H1 (cell line): ENCODE results near the gene ERCC3. TPM values are rescaled to one million over a fixed set of nuclear protein-coding genes. Genes with fewer than 3 reads are reported as not detected.

ENCODE experiments used
- ASH2L ChIP-seq: fragments of 200-600, 300-600 bp; sonication (generic); IDR thresholded peaks from one replicate; pipeline ENCODE4 v1.7.1; 2017; ENCODE audit warnings: low read length
- CREB1 ChIP-seq: IDR thresholded peaks from 2 replicates; pipeline ENCODE4 v1.6.1; 2012; ENCODE audit warnings: inconsistent platforms
- E2F6 ChIP-seq: IDR thresholded peaks from 2 replicates; pipeline ENCODE4 v1.6.1; 2012; ENCODE audit warnings: inconsistent platforms
- EGR1 ChIP-seq: IDR thresholded peaks from 2 replicates; pipeline ENCODE4 v1.6.1; 2011; ENCODE audit warnings: low read depth, low read length, borderline replicate concordance
- GTF2F1 ChIP-seq: IDR thresholded peaks from 2 replicates; pipeline ENCODE4 v1.6.1; 2012; ENCODE audit warnings: low read depth, low read length, improper control_type of control experiment, borderline replicate concordance
- HDAC6 ChIP-seq: IDR thresholded peaks from one replicate; pipeline ENCODE4 v1.7.1; 2012; ENCODE audit warnings: low read depth, mild to moderate bottlenecking, inconsistent platforms, low read length, moderate library complexity
- RBBP5 ChIP-seq: IDR thresholded peaks from 2 replicates; pipeline ENCODE4 v1.7.1; 2012; ENCODE audit warnings: low read depth, mild to moderate bottlenecking, inconsistent platforms, low read length, moderate library complexity, borderline replicate concordance
- SIN3A ChIP-seq, 2 experiments: IDR thresholded peaks in 1 of 2; conservative IDR thresholded peaks in 1 of 2; 2 replicates each; pipeline ENCODE4 v1.6.1; 2011 to 2012; ENCODE audit warnings: low read length in 2 of 2, improper control_type of control experiment in 1 of 2, low read depth in 1 of 2, mild to moderate bottlenecking in 1 of 2
- SUZ12 ChIP-seq: fragments of 200-600 bp; sonication (generic); IDR thresholded peaks from 2 replicates; pipeline ENCODE4 v1.6.1; 2012; ENCODE audit warnings: mild to moderate bottlenecking, inconsistent platforms, low read length, moderate library complexity, mixed read lengths
- TCF12 ChIP-seq: IDR thresholded peaks from 2 replicates; pipeline ENCODE4 v1.6.1; 2011; ENCODE audit warnings: low read depth, mild to moderate bottlenecking, low read length
- polyA plus RNA-seq, 7 experiments: library from polyadenylated mRNA; depleted of rRNA in 3 of 7; stranded (reverse) in 5 of 7; unstranded in 2 of 7; fragments of >200 nt in 5 of 7; fragments of 200-250 nt in 2 of 7; gene quantifications; 1 replicate in 5 of 7; 2 replicates in 1 of 7; 4 replicates in 1 of 7; pipeline versions ENCODE4 v1.2.1 to v1.2.3, GENCODE V29; 2011 to 2013; ENCODE audit warnings: missing spikeins in 2 of 7, mixed read lengths in 2 of 7
- total RNA-seq: library from RNA; stranded (reverse); fragmentation: NEBNext Ultra II Directional; extraction: Animal tissue kit (Norgen Biotek cat#: 25700); gene quantifications from 2 replicates; pipeline ENCODE4 v1.2.1, GENCODE V29; 2021

The ERCC3 gene
- total and polyA plus RNA-seq, 2 of the 8 experiments (the other 6 are each of a cell fraction or from before 2014, with no cell fraction given), result 41.8 to 48.9 TPM

- TF ChIP-seq SIN3A (conservative IDR thresholded peaks at IDR 0.05 in 1 of 2, IDR thresholded peaks at IDR 0.05 in 1 of 2; ENCODE audit: low read depth in 1 of 2, low read length in 2 of 2) (peak in 1 of 2 experiments; percentile 65; a peak in 1 of 4 replicates), CREB1 (0 out of 2 replicates have a peak, but pooled peaks have one; percentile 10), TCF12 (no peak), GTF2F1 (peak; percentile 75), RBBP5 (peak; percentile 83; the same call in 1 of the 2 replicates), SUZ12 (no peak), HDAC6 (no peak), ASH2L (peak; percentile 98), E2F6 (peak; percentile 33; the same call in 1 of the 2 replicates), EGR1 (no peak)
Observed at GRCh38 chr2:127293748-127294562, at the start of gene ERCC3 (continued).
